ENCODE measurements around the gene CLDN24.

The CLDN24 gene

GRCh38 chr4:183322326-183322725 lies at the start of gene CLDN24:
Gene CLDN24 (minus strand): TSS chr4:183322426. CDS start chr4:183322426, 0 bp downstream.
- no peak for DNase-seq

DNA sequence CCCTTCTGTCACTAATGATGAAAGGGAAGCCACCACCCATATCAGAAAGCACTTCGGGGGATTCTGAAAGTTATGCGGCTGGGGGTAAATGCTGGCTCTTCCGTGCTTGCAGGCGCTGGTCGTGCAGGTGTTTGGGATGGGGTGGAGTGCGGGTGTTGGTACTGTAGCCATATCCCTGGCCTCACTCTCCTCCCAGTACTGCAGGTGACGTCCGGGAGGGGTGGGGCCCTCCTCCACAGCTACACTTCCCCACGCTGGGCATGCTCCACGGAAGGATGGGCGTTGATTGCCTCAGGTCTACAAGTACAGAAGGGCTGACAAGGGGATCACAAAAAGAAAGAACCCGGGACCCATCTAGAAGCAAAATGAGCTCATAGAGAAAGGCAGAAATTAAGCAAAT lies 48.6 kb upstream of the CLDN24 start:
- no peak for DNase-seq

DNA sequence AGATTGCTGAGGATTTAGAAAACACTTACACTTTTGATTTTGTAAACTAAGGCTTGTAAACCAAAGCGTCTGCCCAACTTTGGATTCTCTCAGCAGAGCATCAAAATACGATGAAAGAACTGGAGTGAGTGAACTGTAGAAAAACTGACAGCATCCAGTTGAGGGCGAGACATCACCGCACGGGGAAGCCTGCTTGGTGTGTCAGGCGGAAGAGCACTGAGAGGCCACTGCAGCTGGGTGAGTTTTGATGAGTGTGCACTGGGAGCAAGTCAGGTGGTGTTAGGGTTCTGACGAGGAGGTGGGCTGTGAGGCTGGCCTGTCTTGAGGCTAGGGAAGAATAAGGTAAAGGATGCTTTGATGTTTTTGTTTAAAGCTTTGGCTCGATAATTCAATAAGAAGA lies 46.8 kb upstream of the CLDN24 start:
- DNase-seq: no peak

- DNase-seq: no peak
These were observed 44.1 kb upstream of the CLDN24 start for GRCh38 chr4:183366206-183366835.

DNA sequence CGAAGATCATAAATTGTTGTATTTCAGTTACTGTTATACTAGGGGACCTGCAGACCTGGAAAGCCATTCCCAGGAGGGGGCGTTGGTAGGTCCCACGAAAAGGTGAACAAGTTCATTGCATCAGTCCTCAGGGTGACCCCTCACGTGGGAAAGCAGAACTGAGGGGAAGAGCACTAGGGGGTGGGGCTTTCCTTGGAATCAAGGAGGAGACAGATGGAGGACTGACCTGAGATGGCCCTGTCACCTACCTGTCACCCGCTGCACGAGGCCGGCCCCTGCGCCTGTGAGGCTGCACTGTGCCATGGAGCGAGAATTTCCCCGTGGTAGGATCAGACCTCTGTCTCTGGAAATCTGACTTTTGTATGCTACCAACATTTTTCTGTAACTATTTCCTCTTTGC lies 41.8 kb upstream of the CLDN24 start:
- no peak for DNase-seq

GRCh38 chr4:183362916-183363542 lies 40.8 kb upstream of the CLDN24 start:
- no peak for DNase-seq

GRCh38 chr4:183362036-183362435 lies 39.8 kb upstream of the CLDN24 start:
- no peak for DNase-seq

DNA sequence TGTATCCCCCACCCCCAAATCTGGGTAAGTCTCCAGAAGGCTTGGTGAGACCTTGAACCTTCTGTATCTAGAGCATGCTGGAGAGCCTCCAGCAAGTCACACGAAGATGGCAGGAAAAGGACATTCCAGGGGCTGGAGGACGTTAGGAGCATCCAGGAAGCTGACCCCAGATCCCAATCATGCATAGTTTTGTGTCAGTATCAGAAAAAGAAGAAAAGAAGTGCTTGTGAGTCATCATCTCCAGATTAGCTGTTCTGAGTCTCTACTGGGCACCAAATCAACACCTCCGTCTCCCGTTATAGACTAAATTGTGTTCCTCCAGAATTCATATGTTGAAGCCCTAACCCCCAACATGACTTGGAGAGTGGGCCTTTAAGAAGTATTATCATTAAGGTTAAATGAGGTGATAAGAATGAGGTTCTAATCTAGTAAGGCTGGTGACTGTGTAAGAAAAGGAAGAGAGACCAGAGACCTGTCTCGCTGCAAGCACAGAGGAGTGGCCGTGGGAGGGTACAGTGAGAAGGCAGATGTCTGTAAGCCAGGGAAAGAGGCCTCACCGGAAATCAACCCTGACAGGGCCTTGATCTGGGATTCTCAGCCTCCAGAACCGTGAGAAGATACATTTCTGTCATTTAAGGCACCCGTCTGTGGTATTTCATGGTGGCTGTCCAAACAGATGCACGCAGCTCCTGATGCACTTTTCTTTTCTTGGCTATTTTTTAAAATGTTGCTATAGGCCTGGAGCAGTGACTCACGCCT lies 38.1 kb upstream of the CLDN24 start:
- no peak for DNase-seq

DNA sequence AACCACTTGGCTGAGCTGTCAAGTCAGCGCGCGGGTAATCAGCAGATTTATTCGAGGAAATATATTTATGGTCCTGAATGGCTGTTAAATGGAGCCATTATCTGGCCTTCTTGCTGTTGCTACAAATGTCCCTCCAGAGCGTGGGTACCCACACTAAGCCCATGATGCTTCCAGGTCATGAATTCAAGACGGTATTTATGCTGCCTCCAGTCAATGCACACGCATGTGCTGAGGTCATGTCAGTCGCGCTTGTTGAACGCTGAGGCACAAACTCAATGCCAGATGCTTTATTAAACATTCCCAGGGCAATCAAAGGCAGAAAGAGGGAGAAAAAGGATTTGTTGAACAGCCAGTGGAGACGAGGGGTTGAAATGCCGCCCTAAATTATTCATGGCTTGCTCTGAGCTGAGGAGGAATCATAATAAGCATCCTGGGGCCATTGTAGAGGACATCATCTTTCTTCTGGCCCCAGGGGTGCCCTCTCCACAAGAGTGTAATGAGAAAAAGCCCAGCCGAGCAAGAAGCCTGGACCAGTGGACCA lies 36.1 kb upstream of the CLDN24 start:
- DNase-seq: no peak

- no peak for DNase-seq
These were observed 34.9 kb upstream of the CLDN24 start for GRCh38 chr4:183356931-183357675.

DNA sequence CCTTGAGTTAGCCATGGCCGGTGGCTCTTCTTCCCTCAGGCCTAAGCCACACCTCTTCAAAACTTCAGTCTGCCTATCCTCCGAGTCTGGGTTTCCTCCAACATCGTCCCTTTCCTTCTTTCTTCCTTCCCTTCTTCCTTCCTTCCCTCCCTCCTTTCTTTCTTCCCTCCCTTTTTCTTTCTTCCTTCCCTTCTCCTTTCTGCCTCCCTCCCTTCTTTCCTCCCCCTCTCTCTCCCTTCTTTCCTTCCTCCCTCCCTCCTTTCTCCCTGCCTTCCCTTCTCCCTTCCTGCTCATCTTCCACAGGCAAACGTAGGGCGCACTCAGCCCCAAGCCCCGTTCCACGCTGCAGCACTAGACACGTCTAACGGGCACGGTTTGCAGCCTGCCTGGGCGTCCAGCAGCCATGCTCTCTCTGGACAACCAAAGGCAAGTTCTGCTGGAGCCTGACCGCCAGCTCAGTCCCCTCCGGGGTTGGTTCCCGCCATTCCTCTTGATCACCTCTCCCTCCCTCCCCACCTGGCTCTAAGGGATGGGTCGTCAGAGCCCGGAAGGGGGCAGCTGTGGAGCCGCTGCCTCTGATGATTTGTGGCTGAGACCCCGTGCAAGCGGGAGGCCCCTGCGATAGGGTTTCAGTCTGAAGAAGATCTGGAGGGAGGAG lies 34.1 kb upstream of the CLDN24 start:
- DNase-seq: no peak

DNA sequence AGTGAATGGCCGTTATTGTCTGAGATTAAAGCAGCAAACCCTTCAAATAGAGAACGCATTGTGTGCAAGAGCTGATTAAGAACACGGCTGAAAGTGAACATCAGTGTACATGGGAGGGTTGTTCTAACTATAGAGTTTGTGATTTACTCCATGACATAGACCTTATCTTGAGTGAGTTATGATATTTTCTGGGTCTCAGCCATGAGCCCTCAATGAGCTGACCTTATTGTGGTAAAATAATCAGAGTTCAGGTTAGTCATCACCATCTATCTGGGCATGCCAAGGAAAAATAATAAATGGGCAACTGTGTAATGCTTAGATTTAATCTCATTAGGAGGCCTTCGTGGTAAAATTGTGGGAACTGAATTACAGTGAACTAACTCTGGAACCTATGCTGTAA lies 33.2 kb upstream of the CLDN24 start:
- no peak for DNase-seq

DNA sequence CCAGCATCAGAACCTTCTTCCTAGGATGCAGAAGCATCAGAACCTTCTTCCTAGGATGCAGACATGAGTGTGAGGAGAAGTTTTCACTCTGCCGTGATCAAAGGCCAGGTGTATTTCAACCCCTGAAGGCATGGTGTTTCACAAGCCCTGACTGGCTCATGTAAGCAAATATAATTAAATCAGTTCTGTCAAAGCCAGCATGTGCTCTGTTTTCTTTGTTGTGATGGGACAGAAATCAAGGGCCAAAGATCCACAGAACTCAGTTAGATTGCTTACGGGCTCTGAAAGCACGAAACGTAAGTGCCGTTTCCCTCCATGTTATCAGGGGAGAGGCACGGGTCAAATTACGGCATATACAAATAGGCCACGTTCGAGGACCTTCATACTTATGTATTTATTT lies 32.0 kb upstream of the CLDN24 start:
- DNase-seq: no peak

- DNase-seq: no peak
These were observed 31.3 kb upstream of the CLDN24 start for GRCh38 chr4:183353557-183353956.

DNA sequence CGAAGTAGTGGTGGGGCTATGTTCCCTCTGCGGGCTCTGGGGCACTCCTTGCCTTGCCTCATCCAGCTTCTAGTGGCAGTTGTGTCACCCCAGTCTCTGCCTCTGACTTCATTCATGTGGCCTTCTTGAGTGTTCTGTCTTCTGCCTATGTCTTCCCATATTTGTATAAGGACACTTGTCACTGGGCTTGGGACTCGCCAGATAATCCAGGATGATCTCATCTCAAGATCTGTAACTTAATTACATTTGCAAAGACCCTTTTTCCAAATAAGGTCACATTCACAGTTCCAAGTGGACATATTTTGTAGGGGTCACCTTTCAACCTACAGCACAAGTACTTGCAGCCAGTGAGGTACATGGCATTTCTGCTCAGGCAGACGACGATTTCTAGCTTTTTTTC lies 30.3 kb upstream of the CLDN24 start:
- no peak for DNase-seq

GRCh38 chr4:183350317-183351071 lies 28.3 kb upstream of the CLDN24 start:
- no peak for DNase-seq

DNA sequence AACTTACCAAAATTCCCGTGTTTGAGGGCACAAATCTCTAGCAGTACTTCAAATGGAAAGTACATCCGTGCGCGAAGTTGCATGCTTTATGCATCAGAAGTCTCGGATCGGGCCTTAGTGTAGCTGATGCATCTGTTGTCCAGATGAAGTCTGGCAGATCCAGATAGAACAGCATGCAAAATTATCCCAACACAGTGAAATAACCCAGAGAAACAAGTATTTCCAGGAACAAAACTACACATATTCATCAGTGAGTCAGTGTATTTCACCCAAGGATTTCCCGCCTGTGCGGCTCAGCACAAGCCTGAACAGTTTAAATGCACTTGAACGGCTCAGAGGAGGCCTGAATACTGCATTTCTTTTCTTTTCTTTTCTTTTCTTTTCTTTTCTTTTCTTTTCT lies 27.4 kb upstream of the CLDN24 start:
- DNase-seq: no peak

- no peak for DNase-seq
These were observed 26.8 kb upstream of the CLDN24 start for GRCh38 chr4:183348706-183349659.

- DNase-seq: no peak
These were observed 25.9 kb upstream of the CLDN24 start for GRCh38 chr4:183348136-183348535.

DNA sequence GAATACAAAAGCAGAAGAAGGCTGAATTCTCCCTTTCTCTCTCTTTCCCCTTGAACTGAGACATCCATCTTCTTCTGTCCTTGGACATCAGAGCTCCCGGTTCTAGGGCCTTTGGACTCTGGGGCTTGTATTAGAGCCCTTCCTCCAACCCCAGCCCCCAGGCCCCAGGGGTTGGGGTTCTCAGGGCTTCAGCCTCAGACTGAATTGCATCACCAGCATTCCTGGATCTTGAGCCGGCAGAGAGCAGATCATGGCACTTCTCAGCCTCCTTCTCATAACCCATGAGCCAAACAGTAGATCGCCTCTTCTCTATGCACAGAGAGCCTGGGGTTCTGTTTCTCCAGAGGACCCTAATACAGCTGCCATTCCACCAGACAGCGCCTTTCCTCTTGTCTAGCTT lies 25.3 kb upstream of the CLDN24 start:
- no peak for DNase-seq

- no peak for DNase-seq
These were observed 24.9 kb upstream of the CLDN24 start for GRCh38 chr4:183347146-183347545.

Measured in KG1 (cell line).